SKM-1 (cell line): Measurements from ENCODE around the gene ADAMTS15.

ENCODE experiments used
- DNase-seq: peaks from one replicate; lab custom pipeline; 2025; ENCODE audit not compliant: unreplicated experiment; lab: John Stamatoyannopoulos, UW

ADAMTS15 gene, protein sequence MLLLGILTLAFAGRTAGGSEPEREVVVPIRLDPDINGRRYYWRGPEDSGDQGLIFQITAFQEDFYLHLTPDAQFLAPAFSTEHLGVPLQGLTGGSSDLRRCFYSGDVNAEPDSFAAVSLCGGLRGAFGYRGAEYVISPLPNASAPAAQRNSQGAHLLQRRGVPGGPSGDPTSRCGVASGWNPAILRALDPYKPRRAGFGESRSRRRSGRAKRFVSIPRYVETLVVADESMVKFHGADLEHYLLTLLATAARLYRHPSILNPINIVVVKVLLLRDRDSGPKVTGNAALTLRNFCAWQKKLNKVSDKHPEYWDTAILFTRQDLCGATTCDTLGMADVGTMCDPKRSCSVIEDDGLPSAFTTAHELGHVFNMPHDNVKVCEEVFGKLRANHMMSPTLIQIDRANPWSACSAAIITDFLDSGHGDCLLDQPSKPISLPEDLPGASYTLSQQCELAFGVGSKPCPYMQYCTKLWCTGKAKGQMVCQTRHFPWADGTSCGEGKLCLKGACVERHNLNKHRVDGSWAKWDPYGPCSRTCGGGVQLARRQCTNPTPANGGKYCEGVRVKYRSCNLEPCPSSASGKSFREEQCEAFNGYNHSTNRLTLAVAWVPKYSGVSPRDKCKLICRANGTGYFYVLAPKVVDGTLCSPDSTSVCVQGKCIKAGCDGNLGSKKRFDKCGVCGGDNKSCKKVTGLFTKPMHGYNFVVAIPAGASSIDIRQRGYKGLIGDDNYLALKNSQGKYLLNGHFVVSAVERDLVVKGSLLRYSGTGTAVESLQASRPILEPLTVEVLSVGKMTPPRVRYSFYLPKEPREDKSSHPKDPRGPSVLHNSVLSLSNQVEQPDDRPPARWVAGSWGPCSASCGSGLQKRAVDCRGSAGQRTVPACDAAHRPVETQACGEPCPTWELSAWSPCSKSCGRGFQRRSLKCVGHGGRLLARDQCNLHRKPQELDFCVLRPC

DNA sequence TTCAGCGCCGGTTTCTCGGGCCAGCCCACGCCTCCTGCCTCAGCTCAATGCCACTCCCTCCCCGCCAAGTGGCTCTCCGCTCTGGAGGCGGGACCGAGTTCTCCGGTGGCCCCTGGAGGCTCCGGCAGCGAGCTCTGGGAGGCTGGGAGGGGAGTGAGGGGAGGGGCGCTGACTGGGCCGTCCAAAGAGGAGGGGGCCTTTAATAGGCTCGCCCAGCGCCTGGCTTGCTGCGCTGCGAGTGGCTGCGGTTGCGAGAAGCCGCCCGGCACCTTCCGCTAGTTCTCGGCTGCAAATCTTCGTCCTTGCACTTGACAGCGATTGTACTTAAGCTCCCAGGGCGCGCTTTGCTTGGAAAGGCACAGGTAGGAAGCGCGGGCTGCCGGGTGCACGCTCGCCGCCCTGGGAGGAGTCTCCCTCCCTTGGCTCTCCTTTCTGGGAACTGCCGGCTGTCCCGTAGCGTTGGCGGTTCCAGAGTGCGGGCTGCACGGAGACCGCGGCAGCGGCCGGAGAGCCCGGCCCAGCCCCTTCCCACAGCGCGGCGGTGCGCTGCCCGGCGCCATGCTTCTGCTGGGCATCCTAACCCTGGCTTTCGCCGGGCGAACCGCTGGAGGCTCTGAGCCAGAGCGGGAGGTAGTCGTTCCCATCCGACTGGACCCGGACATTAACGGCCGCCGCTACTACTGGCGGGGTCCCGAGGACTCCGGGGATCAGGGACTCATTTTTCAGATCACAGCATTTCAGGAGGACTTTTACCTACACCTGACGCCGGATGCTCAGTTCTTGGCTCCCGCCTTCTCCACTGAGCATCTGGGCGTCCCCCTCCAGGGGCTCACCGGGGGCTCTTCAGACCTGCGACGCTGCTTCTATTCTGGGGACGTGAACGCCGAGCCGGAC is at the start of gene ADAMTS15:
Gene ADAMTS15, plus strand, starts transcription at position 230 of the 894 bp plus-strand sequence. Its CDS starts 329 bp downstream, at position 559.
- no peak for DNase-seq

DNA sequence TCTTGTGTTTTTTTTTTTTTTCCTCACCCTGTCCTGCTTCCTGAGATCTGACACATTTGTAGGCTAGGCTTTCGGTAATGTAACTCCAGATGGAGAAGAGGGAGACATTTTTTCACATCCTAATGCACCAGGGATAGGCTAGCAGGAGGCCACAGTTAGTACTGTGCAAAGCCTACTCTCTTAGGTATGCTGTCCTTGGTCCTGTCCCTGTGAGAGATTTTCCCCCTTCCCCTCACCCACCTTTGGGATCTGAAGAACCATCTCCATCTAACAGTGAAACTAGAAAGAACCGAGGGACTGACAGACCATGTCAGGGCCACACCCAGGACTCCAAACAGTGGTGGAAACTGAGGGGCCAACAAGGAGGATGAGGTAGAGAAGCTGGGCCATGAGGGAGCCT is 49.2 kb upstream of the ADAMTS15 start:
- DNase-seq, result no peak

DNA sequence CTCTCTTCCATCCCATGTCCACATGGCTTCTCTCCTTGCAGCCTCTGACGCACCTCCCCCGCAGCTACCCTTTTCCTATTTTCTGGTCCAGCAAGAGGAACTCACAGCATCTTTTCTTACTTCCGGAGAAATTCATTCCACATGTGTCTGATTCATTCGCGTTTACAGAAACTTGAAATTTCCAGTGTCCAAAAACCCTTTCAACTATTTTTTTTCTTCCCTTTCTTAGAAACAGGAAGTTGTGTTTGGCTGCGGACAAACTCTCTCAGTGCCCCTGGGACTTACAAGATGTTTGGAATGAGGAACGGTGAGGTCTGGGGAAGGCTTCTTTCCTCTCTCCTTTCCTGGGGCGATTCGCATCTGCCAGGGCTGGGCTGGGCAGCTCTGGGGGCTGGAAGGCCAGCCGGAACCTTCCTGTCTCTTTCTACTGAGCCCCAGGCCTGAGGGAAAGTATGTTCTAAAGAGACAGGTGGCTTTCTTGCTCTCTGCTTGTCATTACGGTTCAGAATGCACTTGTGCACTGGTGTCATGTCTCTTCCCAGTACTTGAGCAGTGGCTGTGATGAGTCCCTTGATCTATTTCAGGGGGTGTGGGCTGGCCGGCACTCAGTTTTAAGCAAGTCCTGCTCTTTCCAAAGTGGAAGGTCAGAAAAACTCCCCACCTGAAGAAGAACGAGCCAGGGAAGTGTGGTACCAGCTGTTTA is 47.5 kb upstream of the ADAMTS15 start:
- peak; percentile 53 for DNase-seq

DNA sequence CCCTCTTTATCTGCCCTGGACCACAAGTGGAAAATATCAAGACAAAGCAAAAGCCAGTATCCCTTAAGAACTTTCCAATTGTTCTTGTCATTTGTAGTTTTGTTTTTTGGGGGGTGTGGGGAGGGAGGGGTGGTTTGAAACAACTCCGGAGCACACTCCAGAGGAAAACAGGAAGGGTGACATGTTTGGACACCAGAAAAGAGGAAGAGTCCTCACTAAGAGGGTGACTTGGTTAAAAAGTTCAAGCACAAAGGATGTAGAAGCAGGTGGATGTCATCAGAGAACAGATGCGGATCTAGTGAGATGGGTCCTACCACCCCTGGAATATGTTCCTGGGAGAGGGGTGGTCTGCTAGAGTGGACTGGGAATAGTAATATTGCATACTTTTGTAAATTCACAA is 45.9 kb upstream of the ADAMTS15 start:
- peak; percentile 18 for DNase-seq

DNA sequence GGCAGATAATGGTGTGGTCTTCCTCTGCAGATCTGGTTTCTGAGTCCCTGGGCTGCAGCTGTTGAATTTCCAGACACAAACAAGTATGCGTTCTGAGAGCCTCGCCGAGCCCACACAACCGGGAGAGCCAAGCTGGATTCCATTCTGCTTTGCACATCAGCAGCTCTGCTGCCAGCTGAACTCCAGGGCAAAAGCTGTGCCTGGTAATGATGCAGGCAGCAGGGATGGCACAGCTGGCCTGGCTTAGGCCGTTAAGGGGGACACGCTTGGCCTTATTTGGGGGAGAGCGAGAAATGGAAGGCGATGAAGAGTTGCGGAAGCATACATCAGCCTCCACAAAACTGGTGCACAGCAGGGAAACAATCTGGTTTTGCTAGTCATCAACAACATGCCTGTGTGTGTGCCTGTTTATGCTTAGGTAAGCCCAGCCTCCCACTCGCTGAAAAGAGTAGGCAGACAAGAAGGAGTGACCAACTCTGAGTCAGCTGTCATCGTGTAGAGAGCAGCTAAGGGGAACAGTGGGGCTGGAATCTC is 45.1 kb upstream of the ADAMTS15 start:
- DNase-seq, result no peak

DNA sequence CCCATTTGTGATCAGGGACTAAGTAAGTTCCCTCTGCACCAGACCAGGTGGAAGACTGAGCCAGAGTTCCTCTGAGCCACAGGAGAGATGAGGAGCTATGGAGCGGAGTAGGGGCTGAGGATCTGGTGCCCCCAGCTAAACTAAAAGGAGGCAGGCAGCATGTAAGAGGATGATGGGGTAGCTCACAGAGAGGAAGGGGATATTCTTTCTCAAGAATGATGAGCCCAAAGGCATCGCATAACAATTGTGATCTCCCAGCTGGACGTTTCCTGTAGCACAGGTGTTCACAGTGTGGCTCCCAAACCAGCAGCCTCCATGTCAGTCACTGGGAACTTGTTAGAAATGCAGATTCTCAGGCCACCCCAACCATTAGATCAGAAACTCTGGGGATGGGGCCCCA is 44.5 kb upstream of the ADAMTS15 start:
- DNase-seq, result no peak

DNA sequence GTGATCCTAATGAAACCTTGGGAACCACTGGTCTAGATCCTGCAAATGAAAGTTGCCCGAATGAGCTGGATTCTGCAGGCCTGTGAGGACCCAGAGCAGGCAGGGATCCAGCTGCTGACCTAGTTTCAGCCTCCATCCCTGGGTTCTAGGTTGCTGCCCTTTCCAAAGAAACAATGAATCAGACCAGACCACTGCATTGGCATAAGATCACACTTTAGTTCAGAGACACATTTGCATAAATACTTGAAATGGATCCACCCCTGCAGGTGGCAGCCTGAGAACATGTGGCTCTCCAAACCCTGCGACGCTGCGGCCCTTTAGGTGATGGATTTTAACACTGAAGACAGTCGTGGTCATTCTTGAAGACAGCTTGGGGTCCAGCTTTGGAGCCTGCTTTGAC is 43.7 kb upstream of the ADAMTS15 start:
- DNase-seq, result no peak

DNA sequence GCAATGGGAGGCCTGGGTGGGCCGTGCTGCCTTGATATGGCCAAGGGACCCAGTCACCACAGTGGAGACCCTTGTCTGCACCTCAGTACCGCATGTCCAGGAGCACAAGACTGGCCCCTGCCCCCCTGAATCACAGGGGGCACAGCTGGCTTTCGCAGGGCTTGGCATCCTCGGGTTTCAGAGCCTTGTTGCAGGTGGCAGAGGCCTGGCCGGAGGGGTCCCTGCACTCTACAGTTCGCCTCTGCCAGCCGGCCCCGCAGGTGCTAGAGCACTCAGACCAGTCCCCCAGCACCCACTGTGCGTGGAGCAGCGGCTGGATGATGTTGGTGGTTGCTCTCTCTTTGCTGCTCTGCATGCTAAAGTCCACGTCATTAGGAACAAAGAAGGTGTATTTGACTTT is 43.0 kb upstream of the ADAMTS15 start:
- DNase-seq, result no peak

DNA sequence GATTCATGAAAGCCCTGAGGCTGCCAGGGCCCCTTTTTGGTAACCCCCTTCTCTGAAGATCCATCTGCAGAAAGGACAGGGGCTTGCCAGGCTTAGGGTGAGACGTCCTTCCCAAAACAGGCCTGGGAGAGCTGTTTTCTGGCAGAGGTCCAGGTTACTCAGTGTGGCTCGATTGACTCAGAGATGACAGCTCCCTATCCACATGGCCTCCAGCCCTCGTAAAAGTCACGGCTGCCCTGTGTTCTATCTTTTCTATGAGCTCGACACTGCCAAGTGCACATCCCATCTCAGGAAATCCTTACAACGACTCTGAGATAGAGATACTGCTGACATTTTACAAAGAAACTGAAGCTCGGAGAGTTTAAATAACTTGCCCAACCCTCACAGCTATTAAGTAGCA is 40.5 kb upstream of the ADAMTS15 start:
- DNase-seq, result no peak

DNA sequence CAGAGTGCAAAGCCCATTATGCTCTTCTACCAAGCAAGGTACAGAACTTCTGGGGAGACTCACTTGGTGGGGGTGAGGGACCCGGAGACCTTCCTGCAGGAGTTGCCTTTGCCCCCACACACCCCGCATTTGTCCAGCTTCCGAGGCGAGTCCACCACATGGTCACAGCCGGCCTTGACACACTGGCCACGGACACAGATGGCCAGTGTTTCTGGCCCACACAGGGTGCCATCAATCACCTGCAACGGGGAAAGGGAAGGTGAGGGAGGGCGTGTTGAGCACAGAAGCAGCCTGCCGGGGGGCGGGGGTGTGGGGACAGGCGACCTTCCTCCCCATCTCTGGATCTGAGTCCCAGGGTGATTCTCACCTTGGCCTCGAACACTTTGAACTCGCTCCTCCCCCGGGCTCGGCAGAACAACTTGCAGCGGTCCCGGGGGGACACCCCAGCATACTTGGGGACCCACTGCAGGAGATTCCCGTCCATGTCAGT is 40.0 kb upstream of the ADAMTS15 start:
- no peak for DNase-seq

DNA sequence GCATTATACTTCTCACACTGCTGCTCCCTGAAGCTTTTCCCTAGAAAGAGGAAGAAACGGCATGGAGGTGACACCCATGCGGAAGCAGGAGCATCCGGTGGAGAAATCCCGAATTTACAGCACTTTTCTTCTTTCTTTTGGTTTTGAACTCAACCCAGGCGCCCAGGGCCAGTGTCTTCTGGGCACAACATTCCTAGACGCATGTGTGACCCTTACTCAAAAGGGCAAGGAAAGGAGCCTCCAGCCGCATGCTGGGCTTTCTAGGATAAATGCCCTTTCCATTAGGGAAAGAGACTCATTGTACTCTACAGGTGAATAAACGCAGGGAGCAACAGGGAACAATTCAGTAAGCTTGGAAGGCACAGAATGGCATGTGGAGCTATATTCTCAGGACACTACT is 39.5 kb upstream of the ADAMTS15 start:
- no peak for DNase-seq

DNA sequence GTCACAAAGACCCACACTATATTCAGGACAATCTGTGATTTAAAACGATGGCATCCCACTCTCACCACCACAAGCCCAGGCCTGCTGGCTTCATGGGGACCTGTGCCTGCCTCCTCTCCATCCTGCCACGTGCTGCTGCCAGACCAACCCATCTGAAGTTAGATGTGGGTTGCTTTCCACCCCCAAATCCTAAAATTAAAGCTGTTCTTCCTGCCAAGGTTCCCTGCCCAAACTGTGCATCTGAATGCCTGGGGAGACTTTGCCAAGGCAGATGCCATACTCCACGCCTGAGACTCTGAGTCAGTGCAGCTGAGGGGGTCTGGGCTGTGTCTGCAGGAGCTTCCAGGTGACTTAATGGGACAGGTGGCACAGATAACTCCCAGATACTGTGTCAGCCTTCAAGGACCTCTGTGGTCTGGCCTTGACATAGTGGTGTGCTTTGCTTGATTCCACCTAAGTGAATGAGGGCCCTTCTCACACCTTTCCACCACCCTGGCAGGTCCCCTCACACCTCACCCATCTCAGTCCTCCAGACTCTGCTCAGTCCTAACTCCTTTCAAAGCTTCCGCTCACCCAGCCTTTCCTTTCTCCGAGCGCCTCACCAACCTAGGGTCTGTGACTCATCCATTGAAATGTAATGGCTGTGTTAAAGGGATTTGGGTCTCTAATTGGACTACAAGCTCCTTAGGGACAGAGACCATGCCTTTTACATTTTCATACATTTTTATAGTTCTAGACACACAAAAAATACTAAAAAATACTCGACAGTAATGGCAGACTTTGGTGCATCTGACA is 38.7 kb upstream of the ADAMTS15 start:
- DNase-seq, result no peak

DNA sequence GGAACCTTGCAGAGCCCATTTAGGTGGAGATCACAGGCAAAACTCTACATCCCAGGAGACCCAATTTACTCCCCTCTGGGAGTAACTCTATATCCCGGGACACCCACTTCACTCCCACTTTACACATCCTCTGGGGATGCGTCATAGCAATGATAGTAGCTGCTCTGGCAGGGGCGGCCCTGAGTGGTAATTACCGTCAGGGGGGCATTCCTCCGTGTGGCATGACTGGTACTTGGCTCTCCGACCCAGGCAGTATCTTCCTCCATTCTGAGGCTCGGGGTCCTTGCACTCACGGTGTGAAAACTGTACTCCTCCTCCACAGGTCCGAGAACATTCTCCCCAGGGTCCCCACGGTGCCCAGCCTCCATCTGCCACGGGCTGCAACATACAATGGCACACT is 37.2 kb upstream of the ADAMTS15 start:
- DNase-seq, result no peak

DNA sequence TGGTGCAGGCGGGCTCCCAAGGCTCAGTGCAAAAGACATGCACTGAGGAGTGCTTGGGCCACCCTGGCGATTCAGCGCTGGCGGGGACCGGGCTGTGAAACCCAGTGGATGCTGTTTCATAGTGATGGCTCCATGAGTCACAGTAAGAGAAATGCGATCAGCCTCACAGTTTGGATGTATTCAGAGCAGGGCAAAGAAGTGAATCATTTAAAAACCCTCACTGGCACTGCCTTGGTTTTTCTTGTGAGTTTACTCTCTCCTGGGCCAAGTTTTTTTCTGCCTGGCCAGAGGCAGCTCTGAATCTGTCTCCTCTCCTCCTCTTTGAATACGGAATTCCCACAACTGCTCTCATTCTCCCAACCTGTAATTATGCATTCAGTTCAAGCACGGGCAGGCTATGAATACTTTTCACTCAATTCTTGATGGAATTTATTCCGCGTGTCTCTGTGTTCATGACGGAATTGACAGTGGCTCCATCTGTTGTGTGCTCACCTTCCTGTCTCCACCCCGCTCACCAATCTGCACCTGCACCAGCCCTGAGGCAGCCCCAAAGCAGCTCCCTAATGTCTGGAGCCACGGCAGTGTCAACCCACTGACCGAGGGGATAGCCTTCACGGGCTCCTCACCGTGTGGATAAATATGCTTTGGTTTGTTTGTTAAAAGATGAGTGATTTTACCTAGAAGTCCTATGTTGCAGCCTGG is 34.9 kb upstream of the ADAMTS15 start:
- DNase-seq, result no peak

DNA sequence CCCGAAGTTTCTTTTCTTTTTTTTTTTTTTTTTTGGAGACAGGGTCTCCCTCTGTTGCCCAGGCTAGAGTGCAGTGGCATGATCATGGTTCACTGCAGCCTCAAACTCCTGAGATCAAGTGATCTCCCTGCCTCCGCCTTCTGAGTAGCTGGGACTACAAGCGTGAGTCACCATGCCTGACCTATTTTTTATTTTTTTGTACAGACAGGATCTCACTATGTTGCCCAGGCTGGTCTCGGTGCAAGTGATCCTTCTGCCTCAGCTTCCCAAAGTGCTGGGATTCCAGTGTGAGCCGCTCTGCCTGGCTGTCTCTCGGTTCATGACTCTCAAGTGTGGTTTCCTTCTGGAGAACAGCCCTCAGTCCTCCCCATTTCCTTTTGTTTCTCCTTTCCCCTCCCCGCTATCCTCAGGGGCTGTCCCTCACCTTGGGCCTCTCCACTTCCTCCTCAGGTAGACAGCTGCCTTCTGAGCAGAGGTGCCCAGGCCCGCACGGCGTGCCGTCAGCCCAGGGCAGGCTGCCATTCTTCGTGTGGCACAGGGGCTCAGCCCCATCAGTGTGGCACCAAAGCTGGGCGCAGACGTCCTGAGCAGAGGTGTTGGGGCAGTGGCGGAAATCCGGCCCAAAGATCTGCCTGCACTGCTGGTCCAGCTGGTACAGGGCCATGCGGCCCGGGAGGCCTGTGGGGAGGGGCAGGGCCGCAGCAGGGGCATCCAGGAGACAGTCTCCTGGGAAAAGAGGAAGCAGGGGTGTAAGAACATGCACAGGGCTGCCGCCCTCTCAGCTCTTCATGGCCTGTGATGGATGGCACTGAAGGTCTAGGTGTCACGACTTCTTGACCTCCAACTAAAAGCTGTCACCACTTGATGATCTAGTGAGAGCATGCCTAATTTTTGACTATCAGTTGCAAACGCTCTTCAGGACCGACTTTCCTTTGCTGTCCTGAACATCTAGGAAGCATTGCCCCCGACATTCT is 34.1 kb upstream of the ADAMTS15 start:
- DNase-seq, result no peak

DNA sequence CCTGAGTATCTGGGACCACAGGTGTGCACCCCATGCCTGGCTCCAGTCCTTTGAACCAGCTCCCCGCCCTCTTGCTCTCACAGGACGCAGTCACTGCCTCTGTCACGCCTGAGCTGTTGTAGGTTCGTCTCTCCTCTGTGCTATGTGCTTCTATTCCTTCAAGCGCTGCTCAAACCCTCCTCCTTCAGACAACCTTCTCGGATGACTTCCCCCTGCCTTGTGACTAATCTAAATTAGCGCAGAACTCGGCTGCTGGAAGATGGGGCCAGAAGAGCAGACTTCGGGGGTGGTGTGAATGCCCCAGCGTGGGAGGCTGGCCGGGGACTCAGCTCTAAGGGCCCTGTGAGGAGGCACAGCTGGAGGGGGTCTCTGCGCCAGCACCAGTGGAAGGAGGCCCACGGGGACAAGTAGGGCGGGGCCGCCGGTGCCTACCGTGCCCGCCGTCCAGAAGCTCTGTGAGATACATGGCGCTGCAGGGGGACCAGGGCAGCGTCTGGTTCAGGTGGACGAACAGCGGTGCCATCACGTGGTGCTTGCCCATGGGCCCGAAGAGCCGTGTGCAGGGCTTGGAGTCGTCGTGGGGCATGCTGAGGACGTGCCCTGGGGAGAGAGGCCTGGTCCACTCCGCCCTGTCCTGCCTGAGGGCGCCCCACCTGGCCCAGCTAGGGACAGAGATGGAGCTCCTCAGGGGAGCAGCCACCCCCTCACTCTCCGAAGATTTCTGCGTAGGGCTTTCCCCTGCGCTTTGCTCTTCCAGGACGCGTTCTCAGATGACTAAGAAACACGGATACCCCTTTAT is 32.5 kb upstream of the ADAMTS15 start:
- DNase-seq, result no peak

DNA sequence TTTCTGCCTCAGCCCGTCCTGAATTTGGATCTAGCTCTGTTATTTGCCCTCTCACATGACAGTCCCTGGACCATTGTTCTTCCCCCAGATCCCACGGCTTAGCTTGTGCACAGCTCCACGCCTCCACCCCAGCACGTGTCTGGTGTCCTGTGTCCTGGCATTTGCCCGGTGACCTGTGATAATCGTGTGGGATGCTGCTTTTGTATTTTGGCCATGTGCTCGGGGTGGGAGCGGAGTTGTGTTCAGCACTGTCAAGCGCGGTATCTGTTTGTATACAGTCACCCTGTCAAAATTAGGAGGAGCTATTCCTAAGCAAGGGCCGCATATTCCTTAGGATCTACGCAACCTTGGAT is 31.9 kb upstream of the ADAMTS15 start:
- no peak for DNase-seq
